HepG2 (cell line): ENCODE measurements around the gene PRR11. TPM values are rescaled to one million over a fixed set of nuclear protein-coding genes. Genes with fewer than 3 reads are reported as not detected.
A peak's percentile ranks its signal among the peaks of the same experiment; 100 is the strongest.

Experiments used
- CBX2 ChIP-seq, 2 experiments: fragments of 200-600 bp in 1 of 2; sonication (generic); formaldehyde crosslinking in 1 of 2; IDR thresholded peaks; 2 replicates each; pipeline versions ENCODE4 v1.7.0 to v1.8.1; 2018 to 2022; ENCODE audit warnings: low read depth in 2 of 2, low read length in 1 of 2, mild to moderate bottlenecking in 1 of 2, missing genetic modification reagents in 1 of 2
- DNMT1 ChIP-seq: sonication (generic); formaldehyde crosslinking; IDR thresholded peaks from 2 replicates; pipeline ENCODE4 v1.5.1; 2020; ENCODE audit warnings: mild to moderate bottlenecking, missing genetic modification reagents
- ETV5 ChIP-seq: IDR thresholded peaks from 2 replicates; pipeline ENCODE4 v1.6.1; 2018; ENCODE audit warnings: missing biosample characterization, missing genetic modification reagents, inconsistent platforms, borderline replicate concordance
- FUBP1 ChIP-seq: sonication (generic); formaldehyde crosslinking; IDR thresholded peaks from 2 replicates; pipeline ENCODE4 v1.5.1; 2020; ENCODE audit warnings: missing genetic modification reagents, mild to moderate bottlenecking, borderline replicate concordance
- GRHL1 ChIP-seq: sonication (generic); formaldehyde crosslinking; conservative IDR thresholded peaks from 2 replicates; pipeline ENCODE4 v1.8.0; 2022; ENCODE audit warnings: missing genetic modification reagents
- HMG20A ChIP-seq: IDR thresholded peaks from 2 replicates; pipeline ENCODE4 v1.6.1; 2016; ENCODE audit warnings: borderline replicate concordance
- HMGA1 ChIP-seq: sonication (generic); formaldehyde crosslinking; conservative IDR thresholded peaks from 2 replicates; pipeline ENCODE4 v1.4.0; 2020; ENCODE audit warnings: missing genetic modification reagents
- JUNB ChIP-seq: sonication (generic); formaldehyde crosslinking; IDR thresholded peaks from 2 replicates; pipeline ENCODE4 v1.8.0; 2022; ENCODE audit warnings: missing genetic modification reagents, mild to moderate bottlenecking, borderline replicate concordance
- MBD4 ChIP-seq: IDR thresholded peaks from 2 replicates; pipeline ENCODE4 v1.6.1; 2012; ENCODE audit warnings: low read length, inconsistent platforms, borderline replicate concordance
- RCOR2 ChIP-seq: IDR thresholded peaks from 2 replicates; pipeline ENCODE4 v1.6.1; 2016; ENCODE audit warnings: missing biosample characterization, missing genetic modification reagents
- SNAI1 ChIP-seq: sonication (generic); formaldehyde crosslinking; IDR thresholded peaks from 2 replicates; pipeline ENCODE4 v1.5.0; 2020; ENCODE audit warnings: mild to moderate bottlenecking, missing genetic modification reagents, borderline replicate concordance
- THAP7 ChIP-seq: sonication (generic); formaldehyde crosslinking; IDR thresholded peaks from 2 replicates; pipeline ENCODE4 v1.8.1; 2023; ENCODE audit warnings: mild to moderate bottlenecking, missing genetic modification reagents
- TRAFD1 ChIP-seq: sonication (generic); formaldehyde crosslinking; IDR thresholded peaks from 2 replicates; pipeline ENCODE4 v1.5.1; 2020; ENCODE audit warnings: missing genetic modification reagents, mild to moderate bottlenecking, borderline replicate concordance
- ZEB1 ChIP-seq: IDR thresholded peaks from 2 replicates; pipeline ENCODE4 v1.6.1; 2012; ENCODE audit warnings: mild to moderate bottlenecking, low read depth, inconsistent platforms; ENCODE audit not compliant: insufficient replicate concordance
- ZMYM4 ChIP-seq: sonication (generic); formaldehyde crosslinking; IDR thresholded peaks from 2 replicates; pipeline ENCODE4 v1.8.1; 2023; ENCODE audit warnings: mild to moderate bottlenecking, missing genetic modification reagents
- ZNF207 ChIP-seq: fragments of 450-650 bp; IDR thresholded peaks from 2 replicates; pipeline ENCODE4 v1.6.1; 2016; ENCODE audit warnings: antibody characterized with exemption, borderline replicate concordance
- ZNF331 ChIP-seq: sonication (generic); formaldehyde crosslinking; IDR thresholded peaks from 2 replicates; pipeline ENCODE4 v1.4.0; 2020; ENCODE audit warnings: missing genetic modification reagents
- ZNF33B ChIP-seq: sonication (generic); formaldehyde crosslinking; IDR thresholded peaks from 2 replicates; pipeline ENCODE4 v1.5.1; 2020; ENCODE audit warnings: mild to moderate bottlenecking, missing genetic modification reagents
- ZNF414 ChIP-seq: sonication (generic); formaldehyde crosslinking; IDR thresholded peaks from 2 replicates; pipeline ENCODE4 v1.5.0; 2020; ENCODE audit warnings: missing genetic modification reagents
- ZNF430 ChIP-seq: sonication (generic); formaldehyde crosslinking; IDR thresholded peaks from 2 replicates; pipeline ENCODE4 v1.9.0; 2021; ENCODE audit warnings: mild to moderate bottlenecking, missing genetic modification reagents
- ZNF496 ChIP-seq: sonication (generic); formaldehyde crosslinking; IDR thresholded peaks from 2 replicates; pipeline ENCODE4 v1.8.1; 2023; ENCODE audit warnings: mild to moderate bottlenecking, moderate library complexity, missing genetic modification reagents; ENCODE audit not compliant: insufficient replicate concordance
- ZNF674 ChIP-seq: sonication (generic); formaldehyde crosslinking; IDR thresholded peaks from 2 replicates; pipeline ENCODE4 v1.5.0; 2020; ENCODE audit warnings: low read depth, mild to moderate bottlenecking, missing genetic modification reagents
- polyA plus RNA-seq, 8 experiments: library from polyadenylated mRNA; depleted of rRNA in 3 of 8; stranded (reverse) in 7 of 8; unstranded in 1 of 8; fragments of >200 nt; fragmentation: Illumina TruSeq in 4 of 8; extraction: Trizol in 4 of 8; gene quantifications; 2 replicates each; pipeline versions ENCODE4 v1.2.1 to v1.2.3, GENCODE V29; 2011 to 2016; ENCODE audit warnings: low read depth in 4 of 8, missing spikeins in 1 of 8, mixed read lengths in 1 of 8; ENCODE audit not compliant: insufficient read depth in 1 of 8
- total RNA-seq, 5 experiments: library from RNA; depleted of rRNA; stranded (reverse); fragments of >200 nt; fragmentation: Illumina TruSeq; extraction: Trizol; gene quantifications; 2 replicates each; pipeline ENCODE4 v1.2.3, GENCODE V29; 2016; ENCODE audit warnings: low read depth in 1 of 5

Gene PRR11
- total and polyA plus RNA-seq, 2 of the 13 experiments (the other 11 are each of a cell fraction or from before 2014, with no cell fraction given) = 35.7 to 39.2 TPM

- TF ChIP-seq ZNF331 (CRISPR knock-in tag) (0 out of 2 replicates have a peak, but pooled peaks have one; percentile 8), HMG20A (CRISPR knock-in tag) (no peak), ETV5 (CRISPR knock-in tag) (no peak), ZNF430 (CRISPR knock-in tag) (no peak), ZMYM4 (CRISPR knock-in tag) (peak; percentile 93), RCOR2 (CRISPR knock-in tag) (no peak), MBD4 (no peak), JUNB (CRISPR knock-in tag) (peak; percentile 52; the same call in 1 of the 2 replicates), ZNF674 (CRISPR knock-in tag) (no peak), CBX2 (IDR thresholded peaks at IDR 0.05; ENCODE audit: low read depth, low read length) (no peak), CBX2 (CRISPR knock-in tag; IDR thresholded peaks at IDR 0.05; ENCODE audit: low read depth) (no peak), SNAI1 (CRISPR knock-in tag) (no peak), FUBP1 (CRISPR knock-in tag) (no peak), ZNF496 (CRISPR knock-in tag) (no peak), ZEB1 (no peak), ZNF207 (no peak), ZNF414 (no peak), TRAFD1 (no peak), THAP7 (CRISPR knock-in tag) (no peak), DNMT1 (no peak), HMGA1 (no peak), GRHL1 (CRISPR knock-in tag) (no peak), ZNF33B (no peak)
Observed at GRCh38 chr17:59155439-59156177, at the start of gene PRR11 (continued).
